IMR-90 (cell line): ENCODE results near the gene TEX11. TPM values are rescaled to one million over a fixed set of nuclear protein-coding genes. Genes with fewer than 3 reads are reported as not detected.

ENCODE experiments used
- ATAC-seq: fragments of 200-7000 bp; cut with Tn5 transposase; 2 replicates; pipeline ENCODE4 v1.9.1; 2020; ENCODE audit warnings: low read depth, mild to moderate bottlenecking, moderate library complexity
- BruUV-seq: library from RNA; stranded (reverse); fragments of 400-500 nt; replicated peaks from 2 replicates; lab custom pipeline; 2021; lab: Mats Ljungman, UMichigan
- CTCF ChIA-PET: fragments of 300-600 bp; formaldehyde crosslinking; extraction: SDS; loops from one replicate; lab custom pipeline; 2021; ENCODE audit warnings: antibody characterized with exemption; lab: Yijun Ruan, JAX
- POLR2A ChIA-PET: fragments of 300-600 bp; sonication (Branson Sonifier 250); formaldehyde crosslinking; loops from one replicate; lab custom pipeline; 2022; ENCODE audit warnings: antibody characterized with exemption; ENCODE audit not compliant: unreplicated experiment; lab: Charles Lee
- DNase-seq: peaks from one replicate; pipeline ENCODE4 v3.0.0; 2013
- H2AFZ ChIP-seq: replicated peaks from 2 replicates; pipeline ENCODE3; 2013; ENCODE audit warnings: low read length, mild to moderate bottlenecking; ENCODE audit not compliant: poor library complexity
- H2AK5ac ChIP-seq: 2 replicates; pipeline ENCODE4 v1.6.1; 2013; ENCODE audit warnings: low read depth, low read length, inconsistent platforms
- H2AK9ac ChIP-seq: replicated peaks from 2 replicates; pipeline ENCODE3; 2013; ENCODE audit warnings: mild to moderate bottlenecking, low read depth, low read length, moderate library complexity; ENCODE audit not compliant: poor library complexity
- H2BK120ac ChIP-seq: 2 replicates; pipeline ENCODE4 v1.6.1; 2013; ENCODE audit warnings: low read depth, low read length, inconsistent platforms
- H2BK15ac ChIP-seq: 3 replicates; pipeline ENCODE4 v1.6.1; 2013; ENCODE audit warnings: low read depth, low read length, inconsistent platforms
- H2BK20ac ChIP-seq: 2 replicates; pipeline ENCODE4 v1.6.1; 2013; ENCODE audit warnings: low read depth, mild to moderate bottlenecking, inconsistent platforms, low read length, moderate library complexity
- H2BK5ac ChIP-seq: 2 replicates; pipeline ENCODE4 v1.6.1; 2013; ENCODE audit warnings: mild to moderate bottlenecking, low read depth, low read length, inconsistent platforms; ENCODE audit not compliant: poor library complexity, severe bottlenecking
- H3K14ac ChIP-seq: replicated peaks from 2 replicates; pipeline ENCODE4 v1.6.1; 2013; ENCODE audit warnings: low read depth, low read length, inconsistent platforms
- H3K18ac ChIP-seq: 2 replicates; pipeline ENCODE4 v1.6.1; 2013; ENCODE audit warnings: low read depth, low read length, control low read depth
- H3K23ac ChIP-seq: 2 replicates; pipeline ENCODE4 v1.6.1; 2013; ENCODE audit warnings: low read depth, low read length, inconsistent platforms
- H3K27ac ChIP-seq: 2 replicates; pipeline ENCODE4 v1.5.1; 2013; ENCODE audit warnings: mild to moderate bottlenecking, control low read depth, low read length; ENCODE audit not compliant: insufficient read depth
- H3K27me3 ChIP-seq: 2 replicates; pipeline ENCODE4 v1.6.1; 2013; ENCODE audit warnings: low read length; ENCODE audit not compliant: control insufficient read depth, insufficient read depth
- H3K36me3 ChIP-seq: 2 replicates; pipeline ENCODE4 v1.6.1; 2013; ENCODE audit warnings: low read length, mixed read lengths; ENCODE audit not compliant: control insufficient read depth, insufficient read depth
- H3K4ac ChIP-seq: 2 replicates; pipeline ENCODE4 v1.6.1; 2013; ENCODE audit warnings: low read depth, low read length, inconsistent platforms
- H3K4me1 ChIP-seq: 2 replicates; pipeline ENCODE4 v1.6.1; 2013; ENCODE audit warnings: low read length, mixed read lengths; ENCODE audit not compliant: control insufficient read depth, insufficient read depth
- H3K4me2 ChIP-seq: 2 replicates; pipeline ENCODE4 v1.6.1; 2013; ENCODE audit warnings: low read depth, mild to moderate bottlenecking, control low read depth, low read length, moderate library complexity
- H3K4me3 ChIP-seq: 2 replicates; pipeline ENCODE4 v1.5.1; 2013; ENCODE audit warnings: low read depth, mild to moderate bottlenecking, control low read depth, low read length, moderate library complexity; ENCODE audit not compliant: insufficient read depth
- H3K56ac ChIP-seq: 2 replicates; pipeline ENCODE4 v1.6.1; 2013; ENCODE audit warnings: low read length, inconsistent platforms; ENCODE audit not compliant: insufficient read depth; ENCODE audit errors: extremely low read depth
- H3K79me1 ChIP-seq, 2 experiments: 2 replicates each; pipeline ENCODE4 v1.6.1; 2013; ENCODE audit warnings: low read length in 2 of 2, inconsistent platforms in 1 of 2, low read depth in 1 of 2
- H3K9ac ChIP-seq: 2 replicates; pipeline ENCODE4 v1.6.1; 2013; ENCODE audit warnings: low read depth, low read length, control low read depth
- H3K9me1 ChIP-seq: 2 replicates; pipeline ENCODE4 v1.6.1; 2013; ENCODE audit warnings: low read length, inconsistent platforms; ENCODE audit not compliant: insufficient read depth
- H3K9me3 ChIP-seq: 2 replicates; pipeline ENCODE4 v1.6.1; 2013; ENCODE audit warnings: low read length; ENCODE audit not compliant: control insufficient read depth, insufficient read depth
- H4K20me1 ChIP-seq: 2 replicates; pipeline ENCODE4 v1.6.1; 2013; ENCODE audit warnings: low read length, inconsistent platforms; ENCODE audit not compliant: insufficient read depth
- H4K5ac ChIP-seq: 2 replicates; pipeline ENCODE4 v1.6.1; 2013; ENCODE audit warnings: mild to moderate bottlenecking, low read depth, low read length, control low read depth
- H4K8ac ChIP-seq, 2 experiments: 2 replicates each; pipeline ENCODE4 v1.6.1; 2013; ENCODE audit warnings: low read depth in 2 of 2, low read length in 2 of 2, control low read depth in 1 of 2, inconsistent platforms in 1 of 2
- H4K91ac ChIP-seq: 2 replicates; pipeline ENCODE4 v1.6.1; 2013; ENCODE audit warnings: low read depth, low read length, inconsistent platforms; ENCODE audit not compliant: insufficient read depth
- NFE2L2 ChIP-seq: fragments of 150-350 bp; IDR thresholded peaks from 2 replicates; pipeline ENCODE4 v1.6.1; 2016; ENCODE audit warnings: low read depth, mild to moderate bottlenecking, low read length
- RAD21 ChIP-seq: IDR thresholded peaks from 2 replicates; pipeline ENCODE4 v1.6.1; 2012; ENCODE audit warnings: low read length, improper control_type of control experiment
- WGBS, 2 experiments: methylation state at CpG; one replicate each; pipeline versions ENCODE4 v1.1.5 to v1.1.7; 2013; ENCODE audit warnings: missing lambda C conversion rate in 2 of 2; ENCODE audit not compliant: insufficient read length in 1 of 2; ENCODE audit errors: extremely low coverage in 2 of 2; 5-methylcytosine and 5-hydroxymethylcytosine counted together
- dilution Hi-C: fragments of 300-500 bp; cut with HindIII; formaldehyde crosslinking; loops from one replicate; pipeline ENCODE4 v1.14.3; 2018; ENCODE audit warnings: low sequenced_read_pairs; ENCODE audit not compliant: unreplicated experiment
- in situ Hi-C: fragments of 300-500 bp; cut with MboI; formaldehyde crosslinking; loops from 3 replicates; pipeline ENCODE4 v1.14.3; 2019; ENCODE audit warnings: low sequenced_read_pairs, inconsistent platforms, mixed read lengths
- intact Hi-C: fragments of 100-400 bp; cut with micrococcal nuclease; formaldehyde crosslinking; loops from 2 replicates; pipeline ENCODE4 v1.10.0; 2022
- polyA plus RNA-seq, 3 experiments: library from polyadenylated mRNA; depleted of rRNA; stranded (reverse); fragments of >200 nt; gene quantifications; 2 replicates each; pipeline ENCODE4 v1.2.3, GENCODE V29; 2012; ENCODE audit warnings: low replicate concordance in 1 of 3
- total RNA-seq: library from RNA; depleted of rRNA; stranded (reverse); fragments of >200 nt; gene quantifications from 2 replicates; pipeline ENCODE4 v1.2.3, GENCODE V29; 2012

The TEX11 gene
- total and polyA plus RNA-seq, 2 of the 4 experiments (the other 2 are of a cell fraction): not detected

GRCh38 chrX:70500826-70501225 lies 407.7 kb downstream of the TEX11 start:
- H3K4me2 ChIP-seq: no peak overlapping the region
- H3K18ac ChIP-seq: no peak overlapping the region
- no peak overlapping the region for H4K91ac ChIP-seq
- intact Hi-C loops: no loop called here
- no TSS peak for BruUV-seq
- H3K79me1 ChIP-seq: no peaks in the 10 kb centered on the region
- no peak overlapping the region for H4K5ac ChIP-seq
- H2AK5ac ChIP-seq: no peak overlapping the region
- DNase-seq: no peak
- dilution Hi-C loops: no loop called here
- H2BK5ac ChIP-seq: no peak overlapping the region
- H2BK15ac ChIP-seq: no peak overlapping the region
- ChIA-PET POLR2A (no interaction called here), CTCF (no interaction called here)
- peaks cover 2% of the 10 kb centered on the region; the same call in 1 of the 2 replicates for H3K27me3 ChIP-seq
- no peak for ATAC-seq
- no peak overlapping the region for H3K56ac ChIP-seq
- TF ChIP-seq RAD21: no peak
- TF ChIP-seq NFE2L2: no peak
- no peak overlapping the region for H2AK9ac ChIP-seq
- no peak overlapping the region for H3K4me3 ChIP-seq
- H3K27ac ChIP-seq: no peak overlapping the region
- no peak overlapping the region for H3K9ac ChIP-seq
- no CpG with 5 or more reads among the region's 4 CpGs for WGBS, 2 experiments
- no peaks in the 10 kb centered on the region for H3K9me3 ChIP-seq
- no peaks in the 10 kb centered on the region for H3K4me1 ChIP-seq
- H3K14ac ChIP-seq: no peak overlapping the region
- no peak overlapping the region for H3K23ac ChIP-seq
- H2AFZ ChIP-seq: no peak overlapping the region
- peaks cover 13% of the 10 kb centered on the region for H3K36me3 ChIP-seq
- no peaks in the 10 kb centered on the region for H4K20me1 ChIP-seq
- H2BK120ac ChIP-seq: no peak overlapping the region
- H4K8ac ChIP-seq: no peak overlapping the region
- H2BK20ac ChIP-seq: no peak overlapping the region
- H3K4ac ChIP-seq: no peak overlapping the region
- no peaks in the 10 kb centered on the region; the same call in 1 of the 2 replicates for H3K9me1 ChIP-seq
- in situ Hi-C loops: no loop called here
